ENCODE measurements around the gene RIPK4.

- TF ChIP-seq CTCF (IDR thresholded peaks at IDR 0.05) (no peak), POLR2A (IDR thresholded peaks at IDR 0.05) (no peak), POLR2AphosphoS5 (IDR thresholded peaks at IDR 0.05) (no peak)
Observed at GRCh38 chr21:41719691-41720090, 47.2 kb downstream of the RIPK4 start.

All from transverse colon (tissue), 4 donors.